Measurements from ENCODE around the gene LGALS1.

- TF ChIP-seq CTCF (optimal IDR thresholded peaks at IDR 0.05 in 1 of 3, IDR thresholded peaks at IDR 0.05 in 1 of 3, conservative IDR thresholded peaks at IDR 0.05 in 1 of 3; ENCODE audit: extremely low read depth in 1 of 3, insufficient read depth in 2 of 3, low read length in 3 of 3) = peak in 2 of 3 experiments; percentile 39 to 41
- no peak for TF ChIP-seq EZH2 (IDR thresholded peaks at IDR 0.05; ENCODE audit: low read length)
Observed at GRCh38 chr22:37634417-37634924, 41.0 kb upstream of the LGALS1 start.

All from keratinocyte (primary cell).